GM12878 (cell line): ENCODE measurements around the gene NPAS1.

ENCODE experiments used
- ATF3 ChIP-seq: IDR thresholded peaks from 2 replicates; pipeline ENCODE4 v1.6.1; 2011; ENCODE audit warnings: low read depth, mild to moderate bottlenecking, low read length, moderate library complexity, borderline replicate concordance; ENCODE audit errors: extremely low read depth
- BCL11A ChIP-seq: IDR thresholded peaks from 2 replicates; pipeline ENCODE4 v1.6.1; 2011; ENCODE audit warnings: low read depth, low read length
- CHD4 ChIP-seq: fragments of 200-600 bp; sonication (generic); IDR thresholded peaks from 2 replicates; pipeline ENCODE4 v1.6.1; 2016; ENCODE audit warnings: mild to moderate bottlenecking
- CTCF ChIP-seq, 3 experiments: IDR thresholded peaks in 2 of 3; conservative IDR thresholded peaks in 1 of 3; 2 replicates each; pipeline ENCODE4 v1.5.1; 2011; ENCODE audit warnings: low read depth in 3 of 3, low read length in 3 of 3, mild to moderate bottlenecking in 3 of 3, control low read depth in 2 of 3, moderate library complexity in 2 of 3, inconsistent platforms in 1 of 3, mixed read lengths in 1 of 3; ENCODE audit not compliant: control insufficient read depth in 2 of 3, insufficient read depth in 1 of 3; ENCODE audit errors: extremely low read depth in 1 of 3
- EZH2 ChIP-seq: IDR thresholded peaks from 2 replicates; pipeline ENCODE4 v1.6.1; 2012; ENCODE audit warnings: low read depth, mild to moderate bottlenecking, control low read depth, inconsistent platforms, low read length, borderline replicate concordance; ENCODE audit not compliant: control insufficient read depth
- MAX ChIP-seq: IDR thresholded peaks from 2 replicates; pipeline ENCODE4 v1.6.1; 2012; ENCODE audit warnings: low read depth, low read length, improper control_type of control experiment
- POLR2AphosphoS5 ChIP-seq: IDR thresholded peaks from 2 replicates; pipeline ENCODE4 v1.6.1; 2011; ENCODE audit warnings: mild to moderate bottlenecking, low read length, inconsistent platforms
- RCOR1 ChIP-seq: conservative IDR thresholded peaks from 2 replicates; pipeline ENCODE4 v1.6.1; 2012; ENCODE audit warnings: low read depth, low read length, improper control_type of control experiment
- SP1 ChIP-seq: IDR thresholded peaks from one replicate; pipeline ENCODE4 v1.6.1; 2011; ENCODE audit warnings: low read depth, low read length
- TAF1 ChIP-seq: IDR thresholded peaks from 2 replicates; pipeline ENCODE4 v1.6.1; 2011; ENCODE audit warnings: mild to moderate bottlenecking, low read depth, low read length, borderline replicate concordance

DNA sequence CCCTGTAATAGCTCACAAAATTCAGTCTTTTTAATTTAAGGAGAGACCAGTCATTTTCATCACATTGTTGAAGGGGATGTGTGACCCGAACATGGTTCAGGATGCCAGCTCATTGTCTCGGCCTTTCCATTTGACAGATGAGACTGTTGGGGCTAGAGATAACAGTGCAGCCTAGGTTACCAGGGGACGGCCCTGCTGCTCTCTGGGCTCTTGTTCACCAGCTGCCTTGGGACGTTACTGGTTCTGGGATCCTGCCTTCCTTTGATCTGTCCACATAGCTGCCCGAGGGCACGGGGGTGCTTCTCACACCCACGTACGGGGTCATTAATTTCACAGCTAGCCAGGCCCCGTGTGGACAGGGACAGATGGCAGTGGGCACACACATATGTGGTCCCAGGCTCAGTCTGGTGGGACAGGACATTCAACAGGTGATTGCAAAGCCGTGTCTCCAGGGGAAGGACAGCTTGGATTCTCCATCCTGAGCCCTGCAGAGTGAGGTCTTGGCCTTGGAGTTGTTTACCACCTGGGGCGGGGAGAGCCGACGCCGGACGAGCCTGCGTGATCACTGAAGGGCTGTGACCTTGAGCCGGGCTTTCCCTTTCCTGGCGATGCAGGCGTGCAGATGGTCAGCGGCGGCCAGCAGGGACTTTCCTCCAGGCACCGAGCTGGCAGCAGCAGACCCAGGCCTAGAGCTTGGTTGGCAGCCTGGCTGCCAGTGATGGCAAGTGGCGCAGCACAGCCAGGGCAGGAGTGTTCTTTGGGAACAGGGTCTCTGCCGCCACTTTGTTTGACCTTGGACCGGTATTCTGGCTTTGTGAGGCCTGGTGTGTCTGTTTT, 26.7 kb upstream of the NPAS1 start:
- TF ChIP-seq SP1 (no peak), MAX (no peak), BCL11A (no peak), CTCF (IDR thresholded peaks at IDR 0.05 in 2 of 3, conservative IDR thresholded peaks at IDR 0.05 in 1 of 3; ENCODE audit: control insufficient read depth in 2 of 3, extremely low read depth in 1 of 3, insufficient read depth in 1 of 3, low read depth in 3 of 3, low read length in 3 of 3) (no peak), POLR2AphosphoS5 (no peak), ATF3 (no peak), CHD4 (no peak), EZH2 (no peak), TAF1 (no peak), RCOR1 (no peak)
